C1 segment of cervical spinal cord (tissue), 14 donors: ENCODE results near the gene OR8B4.
"Not testable (repeated sequence)": the region's sequence is repeated elsewhere in the genome, so short reads cannot be mapped to it uniquely, and the experiment has no call there.

Experiments
- DNase-seq, 14 donors: peaks; one replicate each; lab custom pipeline; 2025; lab: John Stamatoyannopoulos, UW

OR8B4 gene

DNA sequence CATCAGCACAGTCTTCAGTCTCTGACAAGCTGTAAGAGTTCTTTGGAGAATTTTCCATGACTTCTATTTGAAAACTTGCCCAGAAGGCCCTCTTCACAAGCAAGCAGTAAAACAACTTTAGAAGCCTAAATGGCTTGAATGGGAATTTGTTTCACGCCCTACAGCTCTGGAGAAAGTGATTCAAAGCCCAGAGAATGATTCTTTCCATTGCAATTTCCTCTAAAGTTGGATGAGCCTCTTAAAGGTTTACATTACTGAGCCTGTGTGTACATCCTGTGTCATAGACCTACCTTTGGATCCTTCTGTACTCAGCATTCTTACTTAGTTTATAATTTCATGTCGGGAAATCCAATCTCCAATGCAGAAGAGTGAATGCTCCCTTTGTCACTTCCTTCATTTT is 19.1 kb downstream of the OR8B4 start:
- no peak for DNase-seq

DNA sequence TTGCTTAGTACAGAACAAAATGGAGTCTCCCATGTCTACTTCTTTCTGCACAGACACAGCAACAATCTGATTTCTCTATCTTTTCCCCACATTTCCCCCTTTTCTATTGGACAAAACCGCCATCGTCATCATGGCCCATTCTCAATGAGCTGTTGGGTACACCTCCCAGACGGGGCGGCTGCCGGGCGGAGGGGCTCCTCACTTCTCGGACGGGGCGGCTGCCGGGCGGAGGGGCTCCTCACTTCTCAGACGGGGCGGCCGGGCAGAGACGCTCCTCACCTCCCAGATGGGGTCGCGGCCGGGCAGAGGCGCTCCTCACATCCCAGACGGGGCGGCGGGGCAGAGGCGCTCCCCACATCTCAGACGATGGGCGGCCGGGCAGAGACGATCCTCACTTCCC is 21.5 kb downstream of the OR8B4 start:
- DNase-seq: not testable (repeated sequence)

DNA sequence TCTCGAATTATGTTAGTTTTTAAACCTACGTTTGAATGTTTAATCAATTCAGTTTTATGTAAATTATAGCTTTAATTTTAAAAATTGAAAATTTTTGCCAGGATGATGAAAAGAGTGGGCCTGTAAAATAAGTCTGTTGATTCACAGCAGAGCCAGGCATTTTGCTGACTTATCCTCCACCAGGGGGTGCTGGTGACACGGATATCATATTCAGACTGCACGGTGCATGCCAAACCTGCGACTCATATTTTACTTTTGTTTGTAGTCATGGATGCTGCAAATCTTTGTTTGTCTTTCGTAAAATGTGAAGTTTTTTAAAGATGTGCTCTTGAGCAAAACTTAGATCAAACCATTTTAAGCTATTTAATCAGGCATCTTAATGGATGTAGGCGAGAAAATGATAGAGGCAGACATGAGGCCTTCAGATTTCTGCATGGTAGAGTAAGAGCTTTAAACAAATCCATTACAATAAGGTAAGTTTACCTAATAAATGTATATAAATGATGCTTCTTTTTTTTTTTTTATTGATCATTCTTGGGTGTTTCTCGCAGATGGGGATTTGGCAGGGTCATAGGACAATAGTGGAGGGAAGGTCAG is 22.2 kb downstream of the OR8B4 start:
- DNase-seq: peak in 3 of 14 donors; percentile 0 to 2 (median 2)

DNA sequence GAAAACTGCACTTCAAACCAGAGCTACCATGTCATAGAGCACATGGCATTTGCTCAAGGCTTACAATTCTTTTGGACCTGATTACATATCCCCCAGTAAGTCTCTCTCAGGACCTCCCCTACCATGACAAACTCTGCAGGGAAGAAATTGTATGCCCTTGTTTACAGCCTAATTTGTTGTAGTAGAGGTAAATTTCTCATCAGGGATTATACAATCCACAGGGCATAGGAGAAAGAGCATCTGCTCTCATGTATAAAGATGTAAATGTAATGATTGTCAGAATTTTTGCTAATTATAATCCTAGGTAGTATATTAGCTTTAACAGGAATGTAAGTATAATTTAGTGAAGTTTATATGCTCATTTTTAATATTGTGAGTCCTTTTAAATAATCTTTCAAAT is 25.7 kb downstream of the OR8B4 start, which contains the start of gene OR8B3:
TSS of gene OR8B3 (minus strand) at position 101 of the 400 bp plus-strand sequence. CDS start 1,673 bp downstream, outside the sequence.
- DNase-seq: no peak

DNA sequence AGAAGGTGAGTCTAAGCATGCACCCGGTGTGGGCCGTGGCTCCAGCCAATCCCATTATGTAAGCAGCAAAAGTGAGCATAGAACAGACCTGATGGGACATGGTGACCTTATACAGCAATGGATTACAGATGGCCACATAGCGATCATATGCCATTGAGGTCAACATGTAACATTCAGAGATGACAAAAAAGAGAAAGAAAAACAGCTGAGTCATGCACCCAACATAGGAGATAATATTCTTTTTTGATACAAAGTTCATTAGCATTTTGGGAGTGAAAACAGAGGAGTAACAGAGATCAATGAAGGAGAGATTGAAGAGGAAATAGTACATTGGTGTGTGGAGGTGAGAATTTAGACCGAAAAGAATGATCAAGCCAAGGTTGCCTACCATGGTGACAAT is 27.8 kb downstream of the OR8B4 start:
- not testable (repeated sequence) for DNase-seq

DNA sequence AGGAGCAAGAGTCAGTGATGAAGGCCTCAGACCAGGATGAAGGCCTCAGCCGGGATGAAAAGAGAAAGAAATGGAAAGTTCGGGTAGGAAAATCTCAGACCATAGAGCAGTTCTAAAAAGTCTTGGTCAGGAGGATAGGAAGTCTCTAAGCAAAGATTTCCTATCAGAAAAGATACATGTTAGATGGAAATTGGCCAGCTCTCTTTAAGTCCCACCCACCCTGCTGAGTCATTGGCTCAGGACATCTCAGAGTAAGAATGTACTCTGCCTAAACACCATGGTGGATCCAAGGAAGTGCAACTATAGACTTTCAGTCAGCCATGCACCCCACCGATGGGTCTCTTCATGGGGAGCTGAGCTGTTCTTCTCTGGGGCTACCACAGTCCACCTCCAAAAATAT is 30.3 kb downstream of the OR8B4 start:
- no peak for DNase-seq

DNA sequence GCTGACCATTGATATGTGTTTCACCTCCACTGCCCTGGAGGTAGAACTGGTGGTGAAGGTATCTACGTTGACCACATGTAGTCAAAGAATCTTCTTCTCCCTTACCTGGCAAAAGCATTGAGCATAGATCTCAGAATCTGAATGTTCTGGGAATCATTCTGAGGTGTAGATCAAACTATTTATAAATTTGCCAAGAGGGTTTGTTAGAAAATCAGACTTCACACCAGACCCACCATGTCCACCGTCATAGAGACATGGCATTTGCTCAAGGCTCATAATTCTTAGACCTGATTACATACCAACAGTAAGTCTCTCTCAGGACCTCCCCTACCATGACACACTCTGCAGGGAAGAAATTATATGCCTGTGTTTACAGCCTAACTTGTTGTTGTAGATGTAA is 40.3 kb downstream of the OR8B4 start, which contains the start of gene OR8B2:
TSS of gene OR8B2 (minus strand) at position 101 of the 400 bp plus-strand sequence. CDS start 1,156 bp downstream, outside the sequence.
- no peak for DNase-seq

DNA sequence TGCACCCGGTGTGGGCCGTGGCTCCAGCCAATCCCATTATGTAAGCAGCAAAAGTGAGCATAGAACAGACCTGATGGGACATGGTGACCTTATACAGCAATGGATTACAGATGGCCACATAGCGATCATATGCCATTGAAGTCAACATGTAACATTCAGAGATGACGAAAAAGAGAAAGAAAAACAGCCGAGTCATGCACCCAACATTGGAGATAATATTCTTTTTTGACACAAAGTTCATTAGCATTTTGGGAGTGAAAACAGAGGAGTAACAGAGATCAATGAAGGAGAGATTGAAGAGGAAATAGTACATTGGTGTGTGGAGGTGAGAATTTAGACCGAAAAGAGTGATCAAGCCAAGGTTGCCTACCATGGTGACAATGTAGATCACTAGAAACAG is 41.8 kb downstream of the OR8B4 start:
- DNase-seq: not testable (repeated sequence)

DNA sequence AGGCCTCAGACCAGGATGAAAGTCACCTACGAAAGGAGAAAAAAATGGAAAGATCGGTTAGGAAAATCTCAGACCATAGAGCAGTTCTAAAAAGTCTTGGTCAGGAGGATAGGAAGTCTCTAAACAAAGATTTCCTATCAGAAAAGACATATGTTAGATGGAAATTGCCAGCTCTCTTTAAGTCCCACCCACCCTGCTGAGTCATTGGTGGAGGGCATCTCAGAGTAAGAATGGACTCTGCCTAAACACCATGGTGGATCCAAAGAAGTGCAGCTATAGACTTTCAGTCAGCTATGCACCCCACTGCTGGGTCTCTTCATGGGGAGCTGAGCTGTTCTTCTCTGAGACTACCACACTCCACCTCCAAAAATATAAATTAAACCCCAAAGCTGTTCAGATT is 44.1 kb downstream of the OR8B4 start:
- DNase-seq: no peak

DNA sequence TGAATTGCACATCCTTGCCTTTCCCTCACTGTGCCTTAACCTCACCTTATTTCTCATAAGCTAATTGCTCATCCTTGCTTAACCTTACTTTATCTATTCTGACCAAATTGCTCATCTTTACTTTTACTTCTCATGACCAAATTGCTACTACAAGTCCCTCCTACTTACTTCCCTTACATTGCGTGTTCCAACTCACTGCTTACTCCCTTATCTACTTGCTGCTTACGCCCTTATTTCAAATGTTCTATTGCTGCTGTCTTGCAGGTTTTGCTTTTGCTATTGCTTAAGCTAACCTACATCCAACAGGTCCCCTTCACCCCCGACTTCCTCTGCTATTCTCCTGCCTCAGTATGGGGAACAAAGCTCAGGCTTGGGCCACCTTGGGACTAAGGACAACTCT is 48.4 kb downstream of the OR8B4 start:
- no peak for DNase-seq
